Coronary artery (tissue), 2 donors: ENCODE measurements around the gene LTC4S.
A peak's percentile ranks its signal among the peaks of the same experiment; 100 is the strongest.
"Not testable (repeated sequence)": the region's sequence is repeated elsewhere in the genome, so short reads cannot be mapped to it uniquely, and the experiment has no call there.

Source experiments
- DNase-seq: peaks from one replicate; pipeline ENCODE4 v3.0.0-alpha.2; 2017; ENCODE audit warnings: low spot score
- H3K27ac ChIP-seq, 2 donors: fragments of 200-600 bp; sonication (generic); one replicate each; pipeline ENCODE4 v1.5.1; 2016 to 2019
- H3K4me3 ChIP-seq: fragments of 200-600 bp; sonication (generic); 2 replicates; pipeline ENCODE4 v1.5.1; 2016; ENCODE audit warnings: mild to moderate bottlenecking, moderate library complexity
- CTCF ChIP-seq: fragments of 200-600 bp; sonication (generic); IDR thresholded peaks from one replicate; pipeline ENCODE4 v1.5.1; 2019; ENCODE audit warnings: antibody characterized with exemption

LTC4S gene

GRCh38 chr5:179833709-179834070 is 39.9 kb downstream of the LTC4S start:
- no peak for TF ChIP-seq CTCF
- no peak for DNase-seq
- H3K27ac ChIP-seq = no peak overlapping the region
- H3K4me3 ChIP-seq = no peak overlapping the region

- no peak overlapping the region for H3K4me3 ChIP-seq
- H3K27ac ChIP-seq = peak overlapping the region in 1 of 2 donors; percentile 16
- no peak for DNase-seq
- no peak for TF ChIP-seq CTCF
These were observed 40.3 kb downstream of the LTC4S start for GRCh38 chr5:179834120-179834519.

- not testable (repeated sequence) for DNase-seq, H3K27ac ChIP-seq, H3K4me3 ChIP-seq
These were observed 41.1 kb downstream of the LTC4S start for GRCh38 chr5:179834871-179835270.

- DNase-seq = no peak
- no peak overlapping the region for H3K27ac ChIP-seq
These were observed 42.6 kb downstream of the LTC4S start for GRCh38 chr5:179836225-179837019.

GRCh38 chr5:179837076-179838011 is 43.6 kb downstream of the LTC4S start:
- Histone ChIP-seq H3K27ac (no peak overlapping the region), H3K4me3 (no peak overlapping the region)
- TF ChIP-seq CTCF = no peak
- DNase-seq = no peak

More at GRCh38 chr5:179836225-179837019, 42.6 kb downstream of the LTC4S start:
- no peak overlapping the region for H3K4me3 ChIP-seq
- no peak for TF ChIP-seq CTCF

GRCh38 chr5:179839328-179840256 is 45.8 kb downstream of the LTC4S start:
- TF ChIP-seq CTCF = no peak
- H3K27ac ChIP-seq = no peak overlapping the region
- no peak overlapping the region for H3K4me3 ChIP-seq
- DNase-seq = no peak

- Histone ChIP-seq H3K27ac (no peak overlapping the region), H3K4me3 (no peak overlapping the region)
- DNase-seq = no peak
- TF ChIP-seq CTCF = no peak
These were observed 46.5 kb downstream of the LTC4S start for GRCh38 chr5:179840321-179840720.
